GM19240 (cell line): ENCODE data around the gene SEC24B.
A peak's percentile ranks its signal among the peaks of the same experiment; 100 is the strongest.
"Not testable (repeated sequence)": the region's sequence is repeated elsewhere in the genome, so short reads cannot be mapped to it uniquely, and the experiment has no call there.

Experiments
- DNase-seq: peaks from one replicate; pipeline ENCODE4 v3.0.0; 2011; ENCODE audit warnings: low spot score; ENCODE audit not compliant: insufficient read length

The SEC24B gene

GRCh38 chr4:109432203-109432602, 1.4 kb upstream of the SEC24B start:
- DNase-seq = no peak

GRCh38 chr4:109432696-109433095, 919 bp upstream of the SEC24B start:
- no peak for DNase-seq

GRCh38 chr4:109434007-109434971, 674 bp downstream of the SEC24B start:
- peak; percentile 2 for DNase-seq

- DNase-seq = no peak
Measured at GRCh38 chr4:109435635-109436034, 2.0 kb downstream of the SEC24B start.

- DNase-seq = no peak
Measured at GRCh38 chr4:109436504-109436903, 2.9 kb downstream of the SEC24B start.

- no peak for DNase-seq
Measured at GRCh38 chr4:109440948-109441347, 7.3 kb downstream of the SEC24B start.

- DNase-seq = no peak
Measured at GRCh38 chr4:109441862-109442458, 8.3 kb downstream of the SEC24B start.

GRCh38 chr4:109444182-109444844, 10.7 kb downstream of the SEC24B start:
- no peak for DNase-seq

- no peak for DNase-seq
Measured at GRCh38 chr4:109447278-109447677, 13.7 kb downstream of the SEC24B start.

GRCh38 chr4:109451544-109452273, 18.1 kb downstream of the SEC24B start:
- DNase-seq = no peak

GRCh38 chr4:109453110-109453509, 19.5 kb downstream of the SEC24B start:
- not testable (repeated sequence) for DNase-seq

- DNase-seq = no peak
Measured at GRCh38 chr4:109462297-109462696, 28.7 kb downstream of the SEC24B start.

- DNase-seq = no peak
Measured at GRCh38 chr4:109462802-109463201, 29.2 kb downstream of the SEC24B start.

GRCh38 chr4:109465069-109465468, 31.5 kb downstream of the SEC24B start:
- no peak for DNase-seq

- DNase-seq = no peak
Measured at GRCh38 chr4:109469915-109470314, 36.3 kb downstream of the SEC24B start.

GRCh38 chr4:109472343-109472761, 38.7 kb downstream of the SEC24B start:
- DNase-seq = no peak

GRCh38 chr4:109473824-109474223, 40.2 kb downstream of the SEC24B start:
- no peak for DNase-seq

GRCh38 chr4:109486007-109486406, 52.4 kb downstream of the SEC24B start:
- DNase-seq = no peak

- no peak for DNase-seq
Measured at GRCh38 chr4:109494563-109494962, 60.9 kb downstream of the SEC24B start.

GRCh38 chr4:109495514-109495913, 61.9 kb downstream of the SEC24B start:
- DNase-seq = no peak

GRCh38 chr4:109496875-109497274, 63.3 kb downstream of the SEC24B start:
- no peak for DNase-seq
